ENCODE measurements around the gene CYP2J2. TPM values are rescaled to one million over a fixed set of nuclear protein-coding genes. Genes with fewer than 3 reads are reported as not detected.

CYP2J2 gene
- total and polyA plus RNA-seq, 2 donors (not counting 3 experiments of a cell fraction or from before 2014, with no cell fraction given) = 0.06 to 0.27 TPM

GRCh38 chr1:59949648-59950047 lies 23.1 kb upstream of the CYP2J2 start:
- Histone ChIP-seq H2AFZ (ENCODE audit: low read depth, low read length) (no peak overlapping the region), H3K4me2 (ENCODE audit: insufficient read depth, low read length) (no peak overlapping the region), H3K9me3 (replicated peaks; ENCODE audit: control insufficient read depth, insufficient read depth, low read length) (no peaks in the 10 kb centered on the region), H3K36me3 (ENCODE audit: control insufficient read depth in 2 of 2, extremely low read depth in 1 of 2, insufficient read depth in 2 of 2, low read length in 2 of 2) (no peaks in the 10 kb centered on the region), H3K4me3 (replicated peaks in 1 of 3; ENCODE audit: insufficient read depth in 1 of 3, low read depth in 1 of 3, low read length in 3 of 3) (no peak overlapping the region), H3K79me2 (ENCODE audit: control insufficient read depth, insufficient read depth, low read length) (no peaks in the 10 kb centered on the region), H3K4me1 (ENCODE audit: control insufficient read depth, extremely low read depth, insufficient read depth, low read length) (no peaks in the 10 kb centered on the region), H4K20me1 (replicated peaks; ENCODE audit: control insufficient read depth, extremely low read depth, insufficient read depth, low read length) (no peaks in the 10 kb centered on the region), H3K9ac (replicated peaks; ENCODE audit: extremely low read depth, insufficient read depth, low read length) (no peak overlapping the region), H3K27ac (ENCODE audit: insufficient read depth, low read depth, low read length) (no peak overlapping the region), H3K27me3 (ENCODE audit: control insufficient read depth in 2 of 2, insufficient read depth in 2 of 2, low read length in 2 of 2) (peaks cover 0 to 10% of the 10 kb centered on the region in 2 experiments), H3K9me1 (replicated peaks; ENCODE audit: control insufficient read depth, extremely low read depth, insufficient read depth, low read length) (no peaks in the 10 kb centered on the region)
- intact Hi-C loops (cut with micrococcal nuclease) (loop anchor here (5.0 kb wide), 1 partner anchor 1207 kb away; no protein-coding TSS in a partner anchor), dilution Hi-C loops (cut with MboI; ENCODE audit: extremely low pct_ligation_motif_present, low sequenced_read_pairs) (no loop called here)
- no TSS peak for BruUV-seq (replicated peaks)
- no peak for DNase-seq (ENCODE audit: low read depth, low spot score)
- POLR2A ChIA-PET = no interaction called here
- FAIRE-seq = no peak
- no peak for TF ChIP-seq JUN (IDR thresholded peaks at IDR 0.05; ENCODE audit: borderline replicate concordance, insufficient read depth, insufficient read length, low read depth)
- TF ChIP-seq MAX (IDR thresholded peaks at IDR 0.05; ENCODE audit: insufficient read depth, insufficient read length) = no peak
- TF ChIP-seq FOS (IDR thresholded peaks at IDR 0.05; ENCODE audit: borderline replicate concordance, insufficient read depth, low read length) = no peak
- TF ChIP-seq POLR2A (IDR thresholded peaks at IDR 0.05; ENCODE audit: low read depth, low read length) = no peak
- no peak for TF ChIP-seq GATA2 (IDR thresholded peaks at IDR 0.05; ENCODE audit: insufficient read depth, insufficient read length, low read depth, low read length)
- no peak for TF ChIP-seq CTCF (IDR thresholded peaks at IDR 0.05; ENCODE audit: extremely low read depth in 1 of 2, insufficient read depth in 1 of 2, low read depth in 1 of 2, low read length in 2 of 2)
- no peak for TF ChIP-seq POLR2AphosphoS5 (IDR thresholded peaks at IDR 0.05; ENCODE audit: insufficient read depth, low read depth, low read length)
- no peak for TF ChIP-seq MYC (IDR thresholded peaks at IDR 0.05; ENCODE audit: low read depth, low read length)
- TF ChIP-seq EZH2 (IDR thresholded peaks at IDR 0.05; ENCODE audit: borderline replicate concordance, low read depth, low read length, severe bottlenecking) = no peak
- CTCF ChIA-PET = interaction anchor here (0.9 to 1.9 kb wide), 6 partner anchors 21 to 1903 kb away, joined by 3 to 15 read pairs (median 4); no protein-coding TSS in a partner anchor

All from endothelial cell of umbilical vein (primary cell).